GM12801 (cell line): ENCODE results near the gene TRIM29.

Experiments used
- CTCF ChIP-seq: IDR thresholded peaks from one replicate; pipeline ENCODE4 v1.5.1; 2011; ENCODE audit warnings: control low read depth; ENCODE audit not compliant: insufficient read length; ENCODE audit errors: extremely low read depth

The TRIM29 gene

GRCh38 chr11:120147950-120148270 is 10.0 kb upstream of the TRIM29 start:
- TF ChIP-seq CTCF = no peak

GRCh38 chr11:120147094-120147949 is 9.4 kb upstream of the TRIM29 start:
- no peak for TF ChIP-seq CTCF

- TF ChIP-seq CTCF = no peak
These were observed 8.6 kb upstream of the TRIM29 start for GRCh38 chr11:120146413-120147093.

GRCh38 chr11:120144501-120144900 is 6.6 kb upstream of the TRIM29 start:
- no peak for TF ChIP-seq CTCF

- TF ChIP-seq CTCF = no peak
These were observed 4.7 kb upstream of the TRIM29 start for GRCh38 chr11:120142441-120143100.

GRCh38 chr11:120141768-120142423 is 4.0 kb upstream of the TRIM29 start:
- no peak for TF ChIP-seq CTCF

GRCh38 chr11:120141113-120141767 is 3.3 kb upstream of the TRIM29 start:
- no peak for TF ChIP-seq CTCF
